ENCODE data around the gene FAM3B. TPM values are rescaled to one million over a fixed set of nuclear protein-coding genes. Genes with fewer than 3 reads are reported as not detected.

FAM3B gene
- total and polyA plus RNA-seq, 2 experiments from 2014 or later, result 2.5 to 3.6 TPM

GRCh38 chr21:41277846-41278245, 38.8 kb upstream of the FAM3B start:
- Histone ChIP-seq H3K27ac (ENCODE audit: low read depth) (no peak overlapping the region), H3K9me2 (ENCODE audit: insufficient read depth) (no peaks in the 10 kb centered on the region), H4K20me1 (replicated peaks; ENCODE audit: insufficient read depth) (no peaks in the 10 kb centered on the region), H3K4me2 (no peak overlapping the region), H3K4me1 (ENCODE audit: insufficient read depth) (no peaks in the 10 kb centered on the region), H3K36me3 (ENCODE audit: insufficient read depth) (peaks cover 2% of the 10 kb centered on the region; the same call in 1 of the 2 replicates), H3K27me3 (ENCODE audit: insufficient read depth) (no peaks in the 10 kb centered on the region), H3F3A (replicated peaks; ENCODE audit: low read depth) (no peaks in the 10 kb centered on the region), H2AFZ (no peak overlapping the region), H3K4me3 (no peak overlapping the region), H3K79me2 (replicated peaks; ENCODE audit: insufficient read depth) (no peaks in the 10 kb centered on the region)
- Mint-ChIP-seq H3K4me3 (no peak overlapping the region), H3K4me1 (peaks cover 20% of the 10 kb centered on the region), H3K9me3 (peaks cover 10% of the 10 kb centered on the region), H3K27me3 (ENCODE audit: insufficient read depth, low read depth, poor library complexity) (peaks cover 6% of the 10 kb centered on the region), H3K36me3 (ENCODE audit: low read depth) (peaks cover 24% of the 10 kb centered on the region), H3K27ac (no peak overlapping the region)
- TF ChIP-seq STAT1 (IDR thresholded peaks at IDR 0.05; ENCODE audit: unreplicated experiment) (no peak), CTCF (conservative IDR thresholded peaks at IDR 0.05; ENCODE audit: low read depth in 2 of 2) (no peak), NANOG (IDR thresholded peaks at IDR 0.05; ENCODE audit: borderline replicate concordance) (no peak), POLR2AphosphoS5 (IDR thresholded peaks at IDR 0.05; ENCODE audit: low read depth) (no peak), ZNF462 (CRISPR knock-in tag; IDR thresholded peaks at IDR 0.05) (no peak), EZH2phosphoT487 (IDR thresholded peaks at IDR 0.05; ENCODE audit: unreplicated experiment) (no peak), ZNF114 (CRISPR knock-in tag; IDR thresholded peaks at IDR 0.05) (no peak), REST (IDR thresholded peaks at IDR 0.05; ENCODE audit: unreplicated experiment) (no peak), JUNB (IDR thresholded peaks at IDR 0.05; ENCODE audit: unreplicated experiment) (no peak)
- DNase-seq (ENCODE audit: low spot score), result no peak
- no peak for ATAC-seq

All from GM23338 (cell line).